ENCODE results near the gene OTUD3.
"Not testable (repeated sequence)": the region's sequence is repeated elsewhere in the genome, so short reads cannot be mapped to it uniquely, and the experiment has no call there.

OTUD3 gene

DNA sequence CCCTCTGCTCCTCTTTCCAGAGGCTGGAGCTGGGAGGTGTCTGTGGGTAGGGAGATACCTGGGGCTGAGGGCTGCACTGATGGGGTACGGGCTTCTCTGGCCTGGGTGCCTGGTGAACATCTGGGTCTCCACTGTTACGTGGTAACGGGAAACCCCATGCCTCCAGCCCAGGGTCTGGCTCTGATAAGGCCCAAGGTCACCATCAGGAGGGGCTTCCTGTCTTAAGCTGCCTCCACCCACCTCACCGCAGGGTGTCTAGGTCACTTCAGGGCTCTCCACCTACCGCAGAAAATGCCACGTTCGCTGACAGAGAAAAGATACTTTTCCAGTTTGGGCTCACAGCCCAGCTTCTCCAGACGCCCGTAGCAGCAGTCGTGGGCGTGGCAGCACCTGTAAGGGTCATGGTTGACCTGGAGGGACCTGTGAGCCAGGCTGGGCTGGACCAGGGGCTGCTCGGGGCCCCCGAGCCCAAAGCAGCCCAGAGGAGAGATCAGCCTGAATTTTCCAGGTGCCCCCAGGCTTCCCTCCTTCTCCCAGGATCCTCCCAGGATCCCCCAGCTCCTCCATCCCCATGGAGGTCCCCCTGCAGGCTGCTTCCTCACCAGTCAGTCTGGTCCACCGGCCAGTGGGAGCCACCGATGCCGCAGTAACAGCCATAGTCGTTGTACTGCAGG, 40.0 kb downstream of the OTUD3 start:
- no peak overlapping the region for H3K27ac Mint-ChIP-seq
- peaks cover 5% of the 10 kb centered on the region for H3K4me1 Mint-ChIP-seq
- H3K4me3 Mint-ChIP-seq = no peak overlapping the region
- no peaks in the 10 kb centered on the region for H3K27me3 Mint-ChIP-seq
- no peaks in the 10 kb centered on the region for H3K36me3 Mint-ChIP-seq
- no peaks in the 10 kb centered on the region for H3K9me3 Mint-ChIP-seq

DNA sequence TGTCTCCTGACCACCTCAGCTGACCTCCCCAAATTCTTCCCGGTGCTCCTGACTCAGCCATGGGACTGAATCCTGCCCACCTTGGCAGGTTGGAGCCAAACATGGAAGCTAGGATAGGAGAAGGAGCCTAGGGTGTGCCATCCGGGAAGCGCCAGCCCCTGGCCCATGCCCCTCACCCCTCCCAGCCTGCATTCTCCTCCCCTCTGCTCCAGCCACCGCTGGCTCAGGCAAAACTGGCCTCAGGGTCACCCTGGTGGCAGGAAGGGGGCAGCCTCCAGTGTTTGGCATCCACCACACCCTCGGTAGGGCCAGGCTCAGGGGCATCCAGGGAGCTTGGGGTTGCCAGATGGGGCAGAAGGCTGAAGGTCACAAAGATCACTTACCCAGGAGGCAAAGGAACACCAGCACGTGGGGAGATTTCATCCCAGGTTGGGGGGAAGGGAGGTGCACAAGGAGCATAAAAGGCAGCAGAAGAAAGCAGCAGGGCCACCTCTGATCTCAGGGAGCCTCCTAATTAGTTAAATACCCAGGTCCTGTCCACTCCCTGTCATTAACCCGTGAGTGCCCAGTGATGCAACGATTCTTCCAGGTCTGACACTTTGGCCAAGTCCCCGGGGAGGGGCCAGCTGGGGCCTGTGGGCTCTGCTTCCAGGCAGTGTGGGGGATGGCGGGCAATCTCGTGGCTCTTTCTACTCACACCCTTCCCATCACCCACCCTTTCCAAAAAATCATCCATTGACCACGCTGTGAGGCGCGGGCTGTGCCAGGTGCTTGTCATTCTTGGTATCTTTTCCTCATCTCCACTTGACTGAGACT, 41.1 kb downstream of the OTUD3 start, which contains the start of gene PLA2G2E:
PLA2G2E (minus strand) TSS at position 481 of the 816 bp plus-strand sequence; CDS start at position 423, 58 bp downstream.
- no peaks in the 10 kb centered on the region for H3K9me3 Mint-ChIP-seq
- no peaks in the 10 kb centered on the region for H3K4me1 Mint-ChIP-seq
- no peaks in the 10 kb centered on the region for H3K27me3 Mint-ChIP-seq
- no peak within 1 kb of the TSS for H3K4me3 Mint-ChIP-seq
- H3K36me3 Mint-ChIP-seq = no peaks in the 10 kb centered on the region
- no peak within 1 kb of the TSS for H3K27ac Mint-ChIP-seq

DNA sequence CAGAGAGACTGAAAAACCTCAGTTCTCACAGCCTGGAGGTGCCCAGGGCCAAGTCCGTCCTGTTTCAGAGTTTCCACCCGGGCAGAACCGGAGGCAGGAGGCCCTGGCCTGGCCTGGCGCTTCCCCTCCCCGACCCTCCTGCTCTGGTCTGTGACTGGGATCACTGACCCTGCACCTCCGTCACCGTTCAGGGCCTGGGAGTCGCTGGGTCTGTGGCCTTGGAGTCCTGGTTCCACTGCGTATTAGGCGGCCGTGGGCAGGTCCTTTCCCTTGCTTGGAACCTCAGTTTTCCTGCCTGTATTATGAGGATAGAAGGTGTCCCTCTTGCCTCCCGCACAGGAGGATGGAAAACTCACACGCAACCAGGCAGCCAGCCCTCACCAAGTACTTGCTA, 41.8 kb downstream of the OTUD3 start:
- no peak overlapping the region for H3K4me3 Mint-ChIP-seq
- no peaks in the 10 kb centered on the region for H3K4me1 Mint-ChIP-seq
- no peaks in the 10 kb centered on the region for H3K36me3 Mint-ChIP-seq
- no peaks in the 10 kb centered on the region for H3K27me3 Mint-ChIP-seq
- no peaks in the 10 kb centered on the region for H3K9me3 Mint-ChIP-seq
- H3K27ac Mint-ChIP-seq = no peak overlapping the region

DNA sequence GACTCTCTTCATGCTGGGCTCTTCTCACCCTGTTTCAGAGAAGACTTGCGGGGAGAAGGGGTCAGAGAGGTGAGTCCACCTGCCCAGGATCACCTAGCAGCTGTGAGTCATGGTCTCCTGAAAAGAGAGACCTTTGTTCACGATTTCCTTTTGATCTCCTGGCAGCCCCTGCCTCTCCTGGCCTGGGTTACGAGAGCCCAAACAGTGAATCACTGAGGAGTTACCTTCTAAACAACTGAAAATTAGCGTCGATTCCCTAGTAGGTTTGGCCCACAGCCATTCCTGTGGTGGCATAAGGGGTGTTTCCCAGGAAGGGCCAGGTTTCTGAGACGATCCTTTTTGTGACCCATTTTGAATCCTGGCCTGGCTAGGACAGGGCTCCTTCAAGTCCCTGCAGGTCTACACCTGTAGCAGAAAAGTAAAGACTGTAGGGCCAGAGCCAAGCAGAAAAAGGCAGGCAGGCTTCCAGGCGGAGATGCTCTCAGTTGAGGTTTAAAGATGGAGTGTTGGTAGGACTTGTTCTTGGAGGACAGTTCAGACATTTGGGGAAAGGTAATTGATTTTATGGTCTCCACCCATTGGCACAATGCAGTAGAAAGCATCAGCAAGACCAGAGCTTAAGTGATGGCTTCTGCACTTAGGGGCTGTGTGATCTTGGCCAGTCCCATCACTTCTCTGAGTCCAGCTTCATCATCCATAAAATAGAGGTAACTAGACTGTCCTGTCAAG, 43.3 kb downstream of the OTUD3 start:
- Mint-ChIP-seq H3K27me3 (no peaks in the 10 kb centered on the region), H3K4me1 (no peaks in the 10 kb centered on the region), H3K9me3 (no peaks in the 10 kb centered on the region), H3K27ac (no peak overlapping the region), H3K36me3 (no peaks in the 10 kb centered on the region), H3K4me3 (no peak overlapping the region)

DNA sequence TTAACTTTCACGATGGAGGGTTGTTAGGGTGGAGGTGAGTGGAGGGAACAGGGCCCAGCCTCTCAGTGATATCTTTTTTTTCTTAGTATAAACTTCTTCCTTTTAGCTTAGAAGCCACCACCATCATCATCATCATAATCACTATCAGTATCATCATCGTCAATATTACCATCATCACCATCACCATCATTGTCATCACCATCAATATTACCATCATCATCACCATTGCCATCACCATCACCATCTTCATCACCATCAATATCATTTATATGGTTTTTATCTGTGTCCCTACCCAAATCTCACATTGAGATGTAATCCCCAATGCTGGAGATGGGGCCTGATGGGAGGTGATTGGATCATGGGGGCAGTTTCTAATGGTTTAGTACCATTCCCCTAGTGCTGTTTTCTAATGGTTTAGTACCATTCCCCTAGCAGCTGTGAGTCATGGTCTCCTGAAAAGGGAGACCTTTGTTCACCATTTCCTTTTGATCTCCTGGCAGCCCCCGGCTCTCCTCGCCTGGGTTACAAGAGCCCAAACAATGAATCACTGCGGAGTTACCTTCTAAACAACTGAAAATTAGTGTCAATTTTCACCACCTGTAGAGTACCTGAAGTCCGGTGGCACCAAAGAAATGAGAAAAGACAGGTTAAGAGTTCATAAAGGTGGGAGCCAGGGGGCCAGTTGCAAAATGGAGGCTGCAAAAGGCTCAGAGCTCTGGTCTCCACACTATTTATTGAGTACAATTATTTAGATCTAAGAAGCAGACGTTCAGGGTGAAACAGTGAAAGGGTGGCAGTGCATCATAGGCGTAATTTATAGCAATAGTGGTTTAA, 44.3 kb downstream of the OTUD3 start:
- H3K4me3 Mint-ChIP-seq = no peak overlapping the region
- H3K36me3 Mint-ChIP-seq = no peaks in the 10 kb centered on the region
- H3K27me3 Mint-ChIP-seq = no peaks in the 10 kb centered on the region
- no peaks in the 10 kb centered on the region for H3K9me3 Mint-ChIP-seq
- H3K27ac Mint-ChIP-seq = no peak overlapping the region
- no peaks in the 10 kb centered on the region for H3K4me1 Mint-ChIP-seq

DNA sequence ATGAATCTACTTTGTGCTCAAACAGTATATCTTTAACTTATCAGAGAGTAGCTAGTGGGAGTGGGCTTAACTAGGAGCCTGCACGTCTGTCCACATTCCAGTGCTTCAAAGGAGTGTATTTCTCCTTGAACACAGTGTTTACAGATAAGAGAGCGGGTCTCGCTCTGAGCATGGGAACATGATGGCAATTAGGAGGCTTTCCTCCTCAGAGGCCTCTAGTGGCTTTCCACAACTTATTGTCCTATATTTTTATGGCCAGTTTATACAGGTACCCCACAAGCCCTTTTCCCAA, 44.9 kb downstream of the OTUD3 start:
- H3K27me3 Mint-ChIP-seq, H3K4me3 Mint-ChIP-seq, H3K27ac Mint-ChIP-seq, H3K9me3 Mint-ChIP-seq, H3K36me3 Mint-ChIP-seq, H3K4me1 Mint-ChIP-seq: not testable (repeated sequence)

DNA sequence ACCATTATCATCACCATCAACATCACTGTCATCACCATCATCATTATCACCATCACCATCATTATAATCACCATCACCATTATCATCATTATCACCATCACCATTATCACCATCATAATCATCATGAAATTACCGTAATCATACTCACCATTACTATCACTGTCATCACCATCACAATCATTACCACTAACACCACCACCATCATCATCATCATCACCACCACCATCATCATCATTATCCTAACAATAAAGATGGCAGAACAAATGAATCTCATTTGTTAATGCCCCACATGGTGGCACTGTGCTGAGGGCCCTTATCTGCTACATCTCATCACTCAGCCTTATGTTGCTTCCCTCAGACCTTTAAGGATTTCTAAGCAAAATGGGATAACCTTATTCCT, 50.7 kb downstream of the OTUD3 start:
- Mint-ChIP-seq H3K9me3 (no peaks in the 10 kb centered on the region), H3K36me3 (peaks cover 4% of the 10 kb centered on the region)

DNA sequence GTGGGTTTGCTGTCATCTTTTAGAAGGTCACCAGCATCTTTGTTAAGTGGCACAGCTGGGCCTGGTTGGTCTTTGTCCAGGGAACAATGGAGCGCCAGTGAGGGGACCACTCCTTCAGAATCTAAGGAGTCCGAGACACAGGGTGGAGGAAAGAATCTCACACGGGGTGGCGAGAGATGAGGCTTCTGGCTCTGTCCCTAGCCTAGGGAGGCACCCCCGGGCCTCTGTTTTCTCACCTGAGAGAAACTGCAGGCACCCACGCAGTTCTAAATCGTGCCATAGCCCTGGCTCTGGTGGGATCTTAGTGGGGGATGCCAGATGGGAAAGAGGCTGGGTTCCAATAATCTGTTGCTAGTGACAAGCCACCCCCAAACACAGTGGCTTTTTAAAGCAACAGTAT, 52.1 kb downstream of the OTUD3 start:
- no peaks in the 10 kb centered on the region for H3K4me1 Mint-ChIP-seq
- H3K9me3 Mint-ChIP-seq = no peaks in the 10 kb centered on the region
- H3K4me3 Mint-ChIP-seq = no peak overlapping the region
- H3K27me3 Mint-ChIP-seq = no peaks in the 10 kb centered on the region
- H3K36me3 Mint-ChIP-seq = peaks cover 4% of the 10 kb centered on the region
- H3K27ac Mint-ChIP-seq = no peak overlapping the region

More for the DNA sequence above, 50.7 kb downstream of the OTUD3 start:
- Mint-ChIP-seq H3K4me3 (no peak overlapping the region), H3K27ac (no peak overlapping the region), H3K27me3 (no peaks in the 10 kb centered on the region), H3K4me1 (no peaks in the 10 kb centered on the region)

DNA sequence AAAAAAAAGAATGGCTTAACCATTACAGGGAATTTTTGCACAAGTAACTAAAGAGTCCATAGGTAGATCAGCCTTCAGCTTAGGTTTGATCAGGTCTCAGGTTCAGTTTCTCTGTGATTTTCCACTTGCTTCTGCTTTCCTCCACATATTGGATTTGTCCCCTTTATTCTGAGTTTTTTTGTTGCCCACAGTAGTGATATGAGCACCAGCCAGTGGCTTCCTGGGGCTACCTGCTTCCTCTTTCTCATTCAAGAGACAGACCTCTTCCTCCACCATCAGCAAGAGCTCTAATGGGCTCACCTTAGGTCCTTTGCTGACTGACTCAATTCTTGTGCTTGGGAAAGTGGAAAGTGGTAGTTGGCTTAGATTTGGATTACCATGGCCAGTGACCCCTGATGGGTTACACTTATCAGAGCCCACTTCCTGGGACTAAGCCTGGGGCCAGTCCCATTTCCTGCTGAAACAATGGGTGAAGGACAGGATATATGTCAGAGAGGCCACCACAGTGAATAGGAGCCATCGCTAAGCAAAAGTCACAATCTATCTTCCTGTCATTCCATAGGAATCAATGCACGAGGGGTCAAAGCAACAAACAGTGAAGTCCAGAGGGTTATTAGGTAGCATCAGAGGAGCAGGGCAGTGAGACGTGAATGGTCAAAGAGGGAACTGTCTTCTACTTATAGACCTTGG, 54.0 kb downstream of the OTUD3 start:
- Mint-ChIP-seq H3K27ac (no peak overlapping the region), H3K4me3 (no peak overlapping the region), H3K4me1 (no peaks in the 10 kb centered on the region), H3K27me3 (no peaks in the 10 kb centered on the region), H3K9me3 (no peaks in the 10 kb centered on the region), H3K36me3 (peaks cover 4% of the 10 kb centered on the region)

DNA sequence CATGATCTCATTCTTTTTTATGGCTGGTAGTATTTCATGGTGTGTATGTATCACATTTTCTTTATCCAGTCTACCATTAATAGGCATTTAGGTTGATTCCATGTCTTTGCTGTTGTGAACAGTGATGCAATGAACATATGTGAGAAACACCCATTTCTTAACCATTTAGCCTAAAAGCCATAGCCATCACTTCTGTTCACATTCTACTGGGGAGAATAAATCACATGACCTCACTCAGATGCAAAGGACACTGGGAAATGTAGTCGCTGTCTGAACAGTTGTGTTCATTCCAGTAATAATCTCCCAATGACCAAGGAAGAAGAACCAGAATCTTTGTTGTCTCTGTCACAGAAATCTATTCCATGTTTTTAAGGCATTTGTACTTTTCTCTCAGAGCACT, 56.3 kb downstream of the OTUD3 start:
- Mint-ChIP-seq H3K36me3 (no peaks in the 10 kb centered on the region), H3K27me3 (no peaks in the 10 kb centered on the region), H3K4me3 (no peak overlapping the region), H3K27ac (no peak overlapping the region), H3K9me3 (no peaks in the 10 kb centered on the region), H3K4me1 (no peaks in the 10 kb centered on the region)

DNA sequence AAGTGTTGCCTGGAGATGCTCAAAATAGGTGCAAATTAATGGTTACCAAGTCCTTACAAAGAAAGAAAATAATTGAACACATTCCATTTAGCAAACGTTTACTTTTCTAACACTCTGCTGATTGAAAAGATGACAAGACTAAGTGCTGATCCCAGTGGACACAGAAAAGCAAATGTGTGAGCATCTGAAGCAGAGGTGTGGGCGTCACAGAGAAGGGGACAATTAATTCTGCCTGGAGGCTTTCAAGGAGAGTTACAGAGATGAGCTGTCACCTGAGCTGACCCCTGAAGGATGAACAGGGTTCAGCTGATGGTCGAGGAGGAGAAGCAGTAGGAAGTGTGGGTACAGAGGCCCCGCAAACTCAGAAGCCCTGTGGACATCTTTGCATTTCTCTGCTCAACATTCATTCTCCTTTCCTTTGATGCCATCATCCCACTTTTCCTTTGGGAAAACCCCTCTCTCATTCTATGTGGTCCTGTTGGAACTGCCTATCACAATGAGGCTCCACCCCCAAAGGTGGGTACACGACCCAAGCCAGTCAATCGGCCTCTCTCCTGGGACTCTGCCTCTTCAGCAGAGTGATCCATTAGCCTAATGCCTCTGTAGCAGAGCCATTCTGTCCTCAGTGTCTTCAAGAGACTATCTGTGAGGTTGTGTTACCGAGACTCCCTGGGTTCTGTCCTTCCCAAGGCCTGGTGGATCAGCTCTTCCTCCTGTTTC, 58.5 kb downstream of the OTUD3 start:
- H3K4me1 Mint-ChIP-seq = no peaks in the 10 kb centered on the region
- no peak overlapping the region for H3K4me3 Mint-ChIP-seq
- H3K36me3 Mint-ChIP-seq = no peaks in the 10 kb centered on the region
- H3K27me3 Mint-ChIP-seq = no peaks in the 10 kb centered on the region
- H3K27ac Mint-ChIP-seq = no peak overlapping the region
- no peaks in the 10 kb centered on the region for H3K9me3 Mint-ChIP-seq

DNA sequence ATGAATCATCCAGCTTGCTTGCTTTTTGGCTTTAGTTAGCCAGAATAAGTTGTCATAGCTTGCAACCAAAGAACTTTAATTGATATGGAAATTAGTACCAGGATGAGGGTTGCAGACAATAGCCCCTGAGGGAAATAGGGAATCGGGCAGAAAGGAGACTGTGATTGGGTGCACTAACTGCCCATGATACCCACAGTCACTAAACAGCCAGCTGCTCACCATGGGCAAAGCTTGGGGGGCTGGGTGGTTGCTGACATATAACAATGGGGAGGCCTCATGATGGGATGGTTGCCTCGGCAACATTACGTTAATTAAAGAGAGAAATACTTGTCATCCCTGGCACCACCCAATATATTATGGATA, 59.0 kb downstream of the OTUD3 start:
- Mint-ChIP-seq H3K27ac (no peak overlapping the region), H3K36me3 (no peaks in the 10 kb centered on the region), H3K27me3 (no peaks in the 10 kb centered on the region), H3K9me3 (no peaks in the 10 kb centered on the region), H3K4me3 (no peak overlapping the region), H3K4me1 (no peaks in the 10 kb centered on the region)

DNA sequence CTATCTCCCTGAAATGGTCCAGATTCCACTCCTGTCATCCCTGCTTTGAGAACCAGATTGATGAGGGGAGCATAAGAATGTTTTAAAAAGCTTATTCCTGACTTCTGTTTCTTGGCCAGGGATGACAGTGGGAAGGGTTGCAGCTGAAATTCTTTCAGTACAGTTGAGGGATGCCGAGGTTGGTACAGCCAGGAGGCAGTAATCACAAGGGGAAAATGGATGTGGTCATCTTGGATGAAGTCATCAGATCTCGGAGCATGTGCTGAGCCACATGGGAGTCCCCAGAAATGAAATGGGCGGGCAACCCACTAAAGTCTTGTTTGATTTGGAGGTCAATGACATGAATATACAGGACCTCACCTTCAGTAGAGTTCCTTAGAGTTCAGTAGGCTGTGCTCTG, 59.9 kb downstream of the OTUD3 start:
- H3K27ac Mint-ChIP-seq = no peak overlapping the region
- no peaks in the 10 kb centered on the region for H3K27me3 Mint-ChIP-seq
- H3K36me3 Mint-ChIP-seq = no peaks in the 10 kb centered on the region
- no peaks in the 10 kb centered on the region for H3K9me3 Mint-ChIP-seq
- no peak overlapping the region for H3K4me3 Mint-ChIP-seq
- no peaks in the 10 kb centered on the region for H3K4me1 Mint-ChIP-seq

DNA sequence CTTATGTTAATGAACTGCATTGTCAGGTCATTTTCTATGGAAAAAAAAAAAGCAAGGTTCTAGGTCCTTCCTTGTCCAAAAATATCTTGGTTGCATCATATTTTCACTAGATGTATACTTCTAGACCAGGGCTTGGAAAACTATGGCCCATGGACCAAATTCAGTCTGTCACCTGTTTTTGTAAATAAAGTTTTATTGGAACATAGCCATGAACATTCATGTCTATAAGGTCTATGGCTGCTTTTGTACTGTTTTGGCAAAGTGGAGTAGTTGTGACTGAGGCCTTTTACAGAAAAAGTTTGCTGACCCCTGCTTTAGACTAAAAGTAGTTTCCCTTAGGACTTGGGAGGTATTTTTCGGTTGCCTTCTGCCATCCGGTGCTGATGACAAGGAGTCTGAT, 60.5 kb downstream of the OTUD3 start:
- Mint-ChIP-seq H3K9me3 (no peaks in the 10 kb centered on the region), H3K36me3 (no peaks in the 10 kb centered on the region), H3K4me1 (no peaks in the 10 kb centered on the region), H3K27me3 (no peaks in the 10 kb centered on the region), H3K27ac (no peak overlapping the region), H3K4me3 (no peak overlapping the region)

DNA sequence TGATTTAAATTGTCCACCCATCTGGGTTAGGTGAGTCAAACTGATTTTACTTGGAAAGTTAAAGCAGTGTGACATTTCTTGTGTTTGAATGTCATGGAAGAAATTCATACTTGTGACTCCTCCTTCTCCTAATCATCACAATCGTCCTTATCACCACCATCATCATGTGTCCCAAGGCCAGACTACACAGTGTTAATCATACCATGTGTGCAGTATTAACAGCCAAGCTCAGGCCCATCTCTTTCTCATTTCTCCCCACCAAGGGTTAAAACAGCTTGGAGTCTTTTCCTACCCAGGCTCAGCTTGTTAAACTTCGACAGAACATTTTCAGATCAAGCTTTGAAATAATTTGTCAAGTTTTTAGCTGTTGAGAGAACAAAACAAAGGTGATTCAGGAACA, 63.7 kb downstream of the OTUD3 start:
- Mint-ChIP-seq H3K27me3 (peaks cover 6% of the 10 kb centered on the region), H3K9me3 (no peaks in the 10 kb centered on the region), H3K4me1 (no peaks in the 10 kb centered on the region), H3K27ac (no peak overlapping the region), H3K36me3 (no peaks in the 10 kb centered on the region), H3K4me3 (no peak overlapping the region)
